ENCODE measurements around the gene SCFD2.

The SCFD2 gene

DNA sequence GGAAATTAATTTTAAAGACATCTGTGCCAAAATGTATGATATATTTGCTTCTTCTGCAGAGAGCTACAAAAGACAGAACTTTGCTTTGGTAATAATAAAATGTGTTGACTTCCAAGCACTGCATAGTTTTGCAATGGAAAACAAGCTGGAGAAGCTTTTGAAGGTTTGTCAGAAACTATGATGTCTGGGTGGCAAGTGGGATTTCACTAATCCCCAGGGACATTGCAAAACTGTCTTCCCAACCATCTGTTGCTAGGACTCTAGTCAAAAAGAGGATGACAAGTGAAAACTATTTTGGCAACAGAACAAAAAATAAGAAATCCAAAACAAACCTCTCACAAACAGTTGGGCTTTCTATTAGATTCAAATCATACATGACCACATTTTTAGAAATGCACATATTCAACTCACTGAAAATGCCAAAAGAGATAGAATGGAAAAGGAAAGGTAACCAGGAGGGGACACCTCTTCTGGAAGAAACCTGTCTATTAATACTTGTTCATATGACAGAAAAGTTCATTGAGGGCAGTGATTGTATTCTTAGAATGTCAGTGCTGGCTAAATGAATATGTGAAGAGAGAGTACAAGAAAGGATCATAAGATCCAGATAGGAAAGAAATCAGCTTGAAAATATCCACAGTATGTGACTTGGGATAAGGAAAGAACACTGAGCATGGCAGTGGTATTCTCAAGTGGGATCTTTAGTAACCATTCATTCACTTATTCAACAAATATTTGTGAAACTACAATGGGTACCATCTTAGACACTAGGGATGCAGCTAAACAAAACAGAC lies 275.7 kb downstream of the SCFD2 start:
- H3K4me3 ChIP-seq (ENCODE audit: low read depth, low read length), result no peak overlapping the region
- TF ChIP-seq, protein P1, sequence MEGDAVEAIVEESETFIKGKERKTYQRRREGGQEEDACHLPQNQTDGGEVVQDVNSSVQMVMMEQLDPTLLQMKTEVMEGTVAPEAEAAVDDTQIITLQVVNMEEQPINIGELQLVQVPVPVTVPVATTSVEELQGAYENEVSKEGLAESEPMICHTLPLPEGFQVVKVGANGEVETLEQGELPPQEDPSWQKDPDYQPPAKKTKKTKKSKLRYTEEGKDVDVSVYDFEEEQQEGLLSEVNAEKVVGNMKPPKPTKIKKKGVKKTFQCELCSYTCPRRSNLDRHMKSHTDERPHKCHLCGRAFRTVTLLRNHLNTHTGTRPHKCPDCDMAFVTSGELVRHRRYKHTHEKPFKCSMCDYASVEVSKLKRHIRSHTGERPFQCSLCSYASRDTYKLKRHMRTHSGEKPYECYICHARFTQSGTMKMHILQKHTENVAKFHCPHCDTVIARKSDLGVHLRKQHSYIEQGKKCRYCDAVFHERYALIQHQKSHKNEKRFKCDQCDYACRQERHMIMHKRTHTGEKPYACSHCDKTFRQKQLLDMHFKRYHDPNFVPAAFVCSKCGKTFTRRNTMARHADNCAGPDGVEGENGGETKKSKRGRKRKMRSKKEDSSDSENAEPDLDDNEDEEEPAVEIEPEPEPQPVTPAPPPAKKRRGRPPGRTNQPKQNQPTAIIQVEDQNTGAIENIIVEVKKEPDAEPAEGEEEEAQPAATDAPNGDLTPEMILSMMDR (IDR thresholded peaks at IDR 0.05; ENCODE audit: low read depth, low read length), result no peak

DNA sequence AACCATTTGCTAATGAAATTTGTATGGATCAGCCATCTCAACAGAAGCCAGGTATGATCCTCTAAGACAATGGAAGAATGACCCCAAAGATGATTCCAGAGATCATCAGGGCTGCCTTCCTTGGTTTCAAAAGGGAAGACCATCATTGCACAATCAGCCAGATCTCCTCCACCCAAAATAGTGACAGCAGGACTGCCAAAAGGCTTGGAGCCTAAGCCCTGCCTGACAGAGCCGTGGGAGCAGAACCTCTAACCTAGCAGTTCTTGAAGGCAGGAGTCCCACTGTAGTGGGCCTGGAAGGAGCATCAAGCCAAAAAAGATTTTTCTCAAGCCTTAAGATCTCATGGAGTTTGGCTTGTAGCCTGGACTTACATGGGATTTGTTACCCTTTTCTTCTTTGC lies 277.7 kb downstream of the SCFD2 start:
- H3K4me3 ChIP-seq (ENCODE audit: low read depth, low read length), result no peak overlapping the region
- TF ChIP-seq, protein P1 (IDR thresholded peaks at IDR 0.05; ENCODE audit: low read depth, low read length), result no peak

DNA sequence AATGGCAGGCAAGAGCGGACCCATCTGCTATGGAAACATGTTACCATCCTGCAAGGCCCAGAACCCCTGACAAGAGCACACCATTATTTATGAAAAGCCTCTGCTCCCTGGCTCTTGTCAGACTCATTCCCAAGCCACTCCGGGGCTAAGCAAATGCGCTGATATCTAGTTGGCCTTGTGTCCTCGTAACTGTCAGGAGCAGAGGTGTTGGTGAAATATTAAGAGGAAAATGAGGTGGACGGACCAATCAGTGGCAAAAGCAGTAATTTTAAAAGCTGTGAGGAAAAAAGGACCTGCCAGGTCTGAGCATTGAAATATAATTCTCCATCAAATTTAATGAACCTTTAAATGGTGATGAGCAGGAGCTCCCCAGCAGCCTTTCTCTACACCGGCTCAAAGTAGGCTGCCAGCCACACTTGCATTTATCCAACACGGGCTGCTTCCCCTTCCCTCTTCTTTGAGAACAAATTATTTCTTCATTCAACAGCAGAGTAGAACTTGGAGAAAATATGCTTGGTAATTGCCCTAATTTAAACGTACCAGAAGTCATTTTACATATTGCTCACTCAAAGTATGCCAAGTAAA lies 289.4 kb downstream of the SCFD2 start:
- H3K4me3 ChIP-seq (ENCODE audit: low read depth, low read length), result no peak overlapping the region
- TF ChIP-seq, protein P1 (IDR thresholded peaks at IDR 0.05; ENCODE audit: low read depth, low read length), result no peak

DNA sequence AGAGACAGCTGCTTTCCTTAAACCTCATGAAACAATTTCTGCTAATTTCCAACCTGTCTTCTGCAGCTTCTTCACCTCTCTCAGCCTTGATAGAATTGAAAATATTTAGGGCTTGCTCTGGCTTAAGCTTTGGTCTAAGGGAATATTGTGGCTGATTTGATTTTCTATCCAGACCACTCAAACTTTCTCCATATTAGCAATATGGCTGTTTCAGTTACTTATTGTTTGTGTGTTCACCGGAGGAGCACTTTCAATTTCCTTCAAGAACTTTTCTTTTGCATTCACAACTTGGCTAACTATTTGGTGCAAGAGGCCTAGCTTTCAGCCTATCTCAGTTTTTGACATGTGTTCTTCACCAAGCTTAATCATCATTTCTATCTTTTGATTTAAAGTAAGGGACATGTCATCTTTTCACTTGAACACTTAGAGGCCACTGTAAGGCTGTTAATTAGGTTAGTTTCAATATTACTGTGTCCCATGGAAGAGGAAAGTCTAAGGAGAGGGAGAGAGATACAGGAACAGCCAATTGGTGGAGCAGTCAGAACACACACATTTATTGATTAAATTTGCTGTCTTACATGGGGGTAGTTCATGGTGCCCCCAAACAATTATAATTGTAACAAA lies 290.6 kb downstream of the SCFD2 start:
- H3K4me3 ChIP-seq (ENCODE audit: low read depth, low read length), result no peak overlapping the region
- TF ChIP-seq, protein P1 (IDR thresholded peaks at IDR 0.05; ENCODE audit: low read depth, low read length), result no peak

DNA sequence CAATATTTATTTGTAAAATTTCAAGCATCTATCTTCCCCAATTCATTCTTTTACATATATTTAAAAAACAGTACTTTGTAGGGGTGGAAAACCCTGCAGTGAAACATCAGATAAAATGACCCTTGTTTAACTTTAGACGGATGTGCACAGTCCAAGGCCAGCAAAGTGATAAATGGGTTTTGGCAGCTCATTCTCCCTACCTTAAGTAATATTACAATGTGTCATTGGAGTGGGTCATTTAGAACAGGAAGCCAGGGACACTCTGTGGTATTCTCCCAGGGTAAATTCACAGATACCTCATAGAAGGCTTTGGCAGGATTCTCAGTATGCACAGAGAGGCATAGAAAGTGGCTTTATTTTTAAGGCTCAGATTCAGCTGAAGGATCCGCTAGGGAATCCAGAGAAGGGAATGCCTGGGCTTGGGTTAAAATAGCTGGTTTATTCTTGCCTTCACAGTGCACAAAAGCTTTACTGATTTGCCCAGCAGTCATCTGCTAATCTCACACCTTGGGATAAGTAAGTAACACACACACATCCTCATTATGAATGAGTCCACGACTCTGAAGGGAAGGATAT lies 297.0 kb downstream of the SCFD2 start:
- H3K4me3 ChIP-seq (ENCODE audit: low read depth, low read length), result no peak overlapping the region
- TF ChIP-seq, protein P1 (IDR thresholded peaks at IDR 0.05; ENCODE audit: low read depth, low read length), result no peak

DNA sequence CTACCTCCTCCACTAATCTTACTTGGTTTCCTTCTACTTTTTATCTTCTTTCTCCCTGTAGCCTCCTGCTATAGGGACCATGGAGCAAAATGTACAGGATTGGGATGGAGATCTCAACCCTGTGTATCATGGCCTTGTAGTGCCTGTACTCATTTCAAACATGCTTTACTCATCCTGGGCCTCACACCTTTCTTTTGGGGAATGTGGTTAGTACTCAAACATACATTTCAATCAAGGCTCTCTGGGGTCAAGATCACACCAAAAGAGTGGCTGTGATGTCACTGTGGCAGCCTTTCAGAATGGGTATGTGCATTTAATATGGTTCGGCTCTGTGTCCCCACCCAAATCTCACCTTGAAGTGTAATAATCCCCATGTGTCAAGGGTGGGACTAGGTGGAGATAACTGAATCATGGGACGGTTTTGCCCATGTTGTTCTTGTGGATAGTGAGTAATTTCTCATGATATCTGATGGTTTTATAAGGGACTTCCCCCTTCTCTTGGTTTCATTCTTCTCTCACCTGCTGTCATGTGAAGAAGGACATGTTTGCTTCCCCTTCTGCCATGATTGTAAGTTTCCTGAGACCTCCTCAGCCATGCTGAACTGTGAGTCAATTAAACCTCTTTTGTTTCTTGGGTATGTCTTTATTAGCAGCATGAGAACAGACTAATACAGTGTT lies 298.6 kb downstream of the SCFD2 start:
- no peak overlapping the region for H3K4me3 ChIP-seq (ENCODE audit: low read depth, low read length)
- TF ChIP-seq, protein P1 (IDR thresholded peaks at IDR 0.05; ENCODE audit: low read depth, low read length), result no peak
